H1 (cell line): Measurements from ENCODE around the gene CHST11. TPM values are rescaled to one million over a fixed set of nuclear protein-coding genes. Genes with fewer than 3 reads are reported as not detected.

Source experiments
- CTCF ChIA-PET: fragments of 300-600 bp; sonication (Branson Sonifier 250); formaldehyde crosslinking; loops from one replicate; lab custom pipeline; 2021; ENCODE audit not compliant: partially characterized antibody; lab: Charles Lee
- POLR2A ChIA-PET: fragments of 300-600 bp; sonication (Branson Sonifier 250); formaldehyde crosslinking; loops from one replicate; lab custom pipeline; 2021; ENCODE audit warnings: inconsistent platforms; ENCODE audit not compliant: partially characterized antibody; lab: Charles Lee
- DNase-seq, 2 experiments: peaks; one replicate each; pipeline versions ENCODE4 v3.0.0 to v3.0.0-alpha.2; 2010 to 2022; ENCODE audit warnings: low spot score in 2 of 2, low read depth in 1 of 2, mixed read lengths in 1 of 2
- FAIRE-seq: peaks from 2 replicates; lab custom pipeline; 2011; peaks lifted over from hg19 to GRCh38; lab: Jason Lieb, UNC
- H2AFZ ChIP-seq: 2 replicates; pipeline ENCODE4 v1.8.1; 2012; ENCODE audit warnings: low read length, inconsistent platforms
- H2AK5ac ChIP-seq: 2 replicates; pipeline ENCODE4 v1.6.1; 2013; ENCODE audit warnings: low read depth, low read length
- H2BK120ac ChIP-seq: replicated peaks from 2 replicates; pipeline ENCODE3; 2013; ENCODE audit warnings: low read depth, low read length, inconsistent platforms
- H2BK12ac ChIP-seq: 2 replicates; pipeline ENCODE4 v1.6.1; 2013; ENCODE audit warnings: low read depth, low read length
- H2BK15ac ChIP-seq: 2 replicates; pipeline ENCODE4 v1.6.1; 2013; ENCODE audit warnings: low read length
- H2BK20ac ChIP-seq: 2 replicates; pipeline ENCODE4 v1.6.1; 2013; ENCODE audit warnings: low read length
- H2BK5ac ChIP-seq: 2 replicates; pipeline ENCODE4 v1.6.1; 2013; ENCODE audit warnings: low read depth, low read length
- H3K14ac ChIP-seq: 2 replicates; pipeline ENCODE4 v1.6.1; 2013; ENCODE audit warnings: inconsistent platforms; ENCODE audit not compliant: insufficient read length
- H3K18ac ChIP-seq: 2 replicates; pipeline ENCODE4 v1.6.1; 2013; ENCODE audit warnings: low read length; ENCODE audit errors: extremely low read depth
- H3K23ac ChIP-seq: 2 replicates; pipeline ENCODE4 v1.6.1; 2013; ENCODE audit warnings: inconsistent platforms; ENCODE audit not compliant: insufficient read length
- H3K23me2 ChIP-seq: 2 replicates; pipeline ENCODE4 v1.6.1; 2013; ENCODE audit warnings: low read depth, low read length
- H3K27ac ChIP-seq: 2 replicates; pipeline ENCODE4 v1.6.1; 2011; ENCODE audit warnings: low read depth, low read length, inconsistent platforms
- H3K27me3 ChIP-seq, 4 experiments: replicated peaks in 1 of 4; 1 replicate in 1 of 4; 2 replicates in 3 of 4; pipeline versions ENCODE4 v1.6.1 to v1.8.1; 2011 to 2013; ENCODE audit warnings: low read length in 3 of 4, mild to moderate bottlenecking in 3 of 4, inconsistent platforms in 2 of 4, mixed read lengths in 2 of 4, moderate library complexity in 1 of 4; ENCODE audit not compliant: control insufficient read depth in 3 of 4, insufficient read depth in 3 of 4; ENCODE audit errors: extremely low read depth in 1 of 4
- H3K36me3 ChIP-seq, 4 experiments: 2 replicates each; pipeline versions ENCODE4 v1.6.1 to v1.8.1; 2011 to 2013; ENCODE audit warnings: mild to moderate bottlenecking in 4 of 4, low read length in 3 of 4, moderate library complexity in 2 of 4, control low read depth in 1 of 4, inconsistent platforms in 1 of 4; ENCODE audit not compliant: insufficient read depth in 4 of 4, control insufficient read depth in 2 of 4
- H3K4ac ChIP-seq: replicated peaks from 2 replicates; pipeline ENCODE3; 2013; ENCODE audit warnings: low read length, low read depth, mixed read lengths, inconsistent platforms; ENCODE audit not compliant: insufficient read length
- H3K4me1 ChIP-seq, 4 experiments: replicated peaks in 1 of 4; 1 replicate in 1 of 4; 2 replicates in 3 of 4; pipeline versions ENCODE4 v1.6.1 to v1.8.1; 2011 to 2013; ENCODE audit warnings: low read length in 3 of 4, inconsistent platforms in 2 of 4, mixed read lengths in 1 of 4; ENCODE audit not compliant: insufficient read depth in 4 of 4, control insufficient read depth in 3 of 4
- H3K4me2 ChIP-seq, 2 experiments: 2 replicates each; pipeline versions ENCODE4 v1.6.1 to v1.8.1; 2011 to 2013; ENCODE audit warnings: low read depth in 2 of 2, low read length in 2 of 2, control low read depth in 1 of 2, inconsistent platforms in 1 of 2, mild to moderate bottlenecking in 1 of 2; ENCODE audit not compliant: insufficient read depth in 1 of 2
- H3K4me3 ChIP-seq, 4 experiments: fragments of 200-600, 300-600 bp in 1 of 4; sonication (generic), shearing (Covaris generic), sonication (Bioruptor Twin) in 1 of 4; 2 replicates each; pipeline versions ENCODE4 v1.5.1 to v1.8.1; 2011 to 2016; ENCODE audit warnings: low read length in 4 of 4, low read depth in 3 of 4, control low read depth in 2 of 4, inconsistent platforms in 2 of 4, mild to moderate bottlenecking in 2 of 4, mixed read lengths in 1 of 4, moderate library complexity in 1 of 4; ENCODE audit not compliant: insufficient read depth in 2 of 4; ENCODE audit errors: extremely low read depth in 1 of 4
- H3K56ac ChIP-seq: replicated peaks from 2 replicates; pipeline ENCODE3; 2013; ENCODE audit warnings: low read depth, mild to moderate bottlenecking, mixed read lengths, low read length, inconsistent platforms; ENCODE audit not compliant: insufficient read length
- H3K79me1 ChIP-seq: 2 replicates; pipeline ENCODE4 v1.6.1; 2013; ENCODE audit warnings: low read depth, low read length, control low read depth
- H3K79me2 ChIP-seq, 2 experiments: 2 replicates each; pipeline versions ENCODE4 v1.6.1 to v1.8.1; 2012 to 2013; ENCODE audit warnings: low read length in 2 of 2, mild to moderate bottlenecking in 2 of 2, inconsistent platforms in 1 of 2; ENCODE audit not compliant: insufficient read depth in 2 of 2, control insufficient read depth in 1 of 2
- H3K9ac ChIP-seq, 4 experiments: replicated peaks in 1 of 4; 1 replicate in 1 of 4; 2 replicates in 3 of 4; pipeline versions ENCODE4 v1.6.1 to v1.8.1; 2011 to 2013; ENCODE audit warnings: low read depth in 3 of 4, low read length in 3 of 4, control low read depth in 2 of 4, mild to moderate bottlenecking in 2 of 4, moderate library complexity in 2 of 4, inconsistent platforms in 1 of 4; ENCODE audit errors: extremely low read depth in 1 of 4
- H3K9me3 ChIP-seq, 2 experiments: 2 replicates each; pipeline versions ENCODE4 v1.6.1 to v1.8.1; 2012 to 2013; ENCODE audit warnings: mild to moderate bottlenecking in 2 of 2, moderate library complexity in 2 of 2, control low read depth in 1 of 2, inconsistent platforms in 1 of 2, low read depth in 1 of 2, low read length in 1 of 2, mixed read lengths in 1 of 2; ENCODE audit not compliant: insufficient read depth in 2 of 2
- H4K20me1 ChIP-seq, 2 experiments: replicated peaks in 1 of 2; 2 replicates each; pipeline versions ENCODE3 to v1.8.1; 2011 to 2013; ENCODE audit warnings: inconsistent platforms in 2 of 2, low read length in 2 of 2, mild to moderate bottlenecking in 1 of 2; ENCODE audit not compliant: insufficient read depth in 2 of 2, control insufficient read depth in 1 of 2
- H4K5ac ChIP-seq: 2 replicates; pipeline ENCODE4 v1.6.1; 2013; ENCODE audit warnings: low read length, low read depth, mixed read lengths, inconsistent platforms; ENCODE audit not compliant: insufficient read length
- H4K8ac ChIP-seq: 2 replicates; pipeline ENCODE4 v1.8.0; 2013; ENCODE audit warnings: mild to moderate bottlenecking, moderate library complexity, low read length, inconsistent platforms; ENCODE audit not compliant: insufficient read depth; ENCODE audit errors: extremely low read depth
- H4K91ac ChIP-seq: replicated peaks from 2 replicates; pipeline ENCODE3; 2013; ENCODE audit warnings: low read length, mixed read lengths, inconsistent platforms; ENCODE audit not compliant: insufficient read length
- CTBP2 ChIP-seq: IDR thresholded peaks from 2 replicates; pipeline ENCODE4 v1.7.0; 2011; ENCODE audit warnings: borderline replicate concordance, mild to moderate bottlenecking, moderate library complexity, mixed read lengths, low read length; ENCODE audit not compliant: insufficient read depth, insufficient read length
- KDM1A ChIP-seq: fragments of 200-600, 300-600 bp; sonication (generic); IDR thresholded peaks from 2 replicates; pipeline ENCODE4 v1.7.1; 2016; ENCODE audit warnings: mild to moderate bottlenecking, low read length, borderline replicate concordance
- POLR2AphosphoS5 ChIP-seq: IDR thresholded peaks from 2 replicates; pipeline ENCODE4 v1.6.1; 2011; ENCODE audit warnings: low read depth, low read length
- RAD21 ChIP-seq, 2 experiments: IDR thresholded peaks in 1 of 2; conservative IDR thresholded peaks in 1 of 2; 2 replicates each; pipeline ENCODE4 v1.6.1; 2011; ENCODE audit warnings: low read depth in 2 of 2, low read length in 2 of 2, improper control_type of control experiment in 1 of 2, inconsistent platforms in 1 of 2, mild to moderate bottlenecking in 1 of 2, moderate library complexity in 1 of 2
- RFX5 ChIP-seq: IDR thresholded peaks from 2 replicates; pipeline ENCODE4 v1.6.1; 2011; ENCODE audit warnings: low read depth, low read length, improper control_type of control experiment, borderline replicate concordance
- RNF2 ChIP-seq: fragments of 200-900, 300-1000 bp; sonication (generic); IDR thresholded peaks from 2 replicates; pipeline ENCODE4 v1.7.1; 2016; ENCODE audit warnings: borderline replicate concordance, low read depth, mild to moderate bottlenecking, antibody characterized with exemption, low read length; ENCODE audit not compliant: poor library complexity, severe bottlenecking; ENCODE audit errors: missing control alignments
- SIN3A ChIP-seq, 2 experiments: IDR thresholded peaks in 1 of 2; conservative IDR thresholded peaks in 1 of 2; 2 replicates each; pipeline ENCODE4 v1.6.1; 2011 to 2012; ENCODE audit warnings: low read length in 2 of 2, improper control_type of control experiment in 1 of 2, low read depth in 1 of 2, mild to moderate bottlenecking in 1 of 2
- SP1 ChIP-seq: IDR thresholded peaks from 2 replicates; pipeline ENCODE4 v1.6.1; 2011; ENCODE audit warnings: low read depth, low read length
- TCF12 ChIP-seq: IDR thresholded peaks from 2 replicates; pipeline ENCODE4 v1.6.1; 2011; ENCODE audit warnings: low read depth, mild to moderate bottlenecking, low read length
- USF2 ChIP-seq: IDR thresholded peaks from 2 replicates; pipeline ENCODE4 v1.6.1; 2011; ENCODE audit warnings: low read length, improper control_type of control experiment
- WGBS, 2 experiments: shearing (Covaris generic) in 1 of 2; methylation state at CpG; one replicate each; pipeline versions ENCODE4 v1.1.6 to v1.1.7; 2013 to 2015; ENCODE audit warnings: low lambda C conversion rate in 2 of 2, mixed read lengths in 2 of 2, inconsistent platforms in 1 of 2, low coverage in 1 of 2, missing lambda C conversion rate in 1 of 2; ENCODE audit not compliant: insufficient replicate concordance in 2 of 2, insufficient coverage in 1 of 2, insufficient read length in 1 of 2; ENCODE audit errors: extremely low coverage in 1 of 2, missing lambda C conversion rate in 1 of 2; 5-methylcytosine and 5-hydroxymethylcytosine counted together
- polyA plus RNA-seq, 7 experiments: library from polyadenylated mRNA; depleted of rRNA in 3 of 7; stranded (reverse) in 5 of 7; unstranded in 2 of 7; fragments of >200 nt in 5 of 7; fragments of 200-250 nt in 2 of 7; gene quantifications; 1 replicate in 5 of 7; 2 replicates in 1 of 7; 4 replicates in 1 of 7; pipeline versions ENCODE4 v1.2.1 to v1.2.3, GENCODE V29; 2011 to 2013; ENCODE audit warnings: missing spikeins in 2 of 7, mixed read lengths in 2 of 7
- total RNA-seq: library from RNA; stranded (reverse); fragmentation: NEBNext Ultra II Directional; extraction: Animal tissue kit (Norgen Biotek cat#: 25700); gene quantifications from 2 replicates; pipeline ENCODE4 v1.2.1, GENCODE V29; 2021

Gene CHST11
- total and polyA plus RNA-seq, 2 of the 8 experiments (the other 6 are each of a cell fraction or from before 2014, with no cell fraction given) = 14.4 to 20.8 TPM

GRCh38 chr12:104637604-104638003 lies 180.9 kb downstream of the CHST11 start:
- no peak for DNase-seq
- Histone ChIP-seq H2BK15ac (no peak overlapping the region), H3K23ac (no peak overlapping the region), H3K79me1 (no peaks in the 10 kb centered on the region), H3K4ac (no peak overlapping the region), H3K79me2 (no peaks in the 10 kb centered on the region), H2AK5ac (no peak overlapping the region), H3K4me3 (no peak overlapping the region), H4K91ac (no peak overlapping the region), H2AFZ (no peak overlapping the region), H3K9me3 (no peaks in the 10 kb centered on the region), H2BK5ac (no peak overlapping the region), H4K20me1 (peaks cover 0 to 1% of the 10 kb centered on the region in 2 experiments), H2BK12ac (no peak overlapping the region), H2BK20ac (no peak overlapping the region), H3K27ac (no peak overlapping the region), H3K4me1 (no peaks in the 10 kb centered on the region; a peak in 1 of 7 replicates), H2BK120ac (no peak overlapping the region), H3K4me2 (no peak overlapping the region), H3K23me2 (no peaks in the 10 kb centered on the region), H3K14ac (no peak overlapping the region), H4K8ac (no peak overlapping the region), H4K5ac (no peak overlapping the region), H3K56ac (no peak overlapping the region), H3K18ac (no peak overlapping the region), H3K9ac (no peak overlapping the region), H3K27me3 (no peaks in the 10 kb centered on the region), H3K36me3 (no peaks in the 10 kb centered on the region)
- TF ChIP-seq RAD21 (IDR thresholded peaks at IDR 0.05 in 1 of 2, conservative IDR thresholded peaks at IDR 0.05 in 1 of 2; ENCODE audit: low read depth in 2 of 2, low read length in 2 of 2) (no peak), TCF12 (no peak), RFX5 (no peak), SIN3A (conservative IDR thresholded peaks at IDR 0.05 in 1 of 2, IDR thresholded peaks at IDR 0.05 in 1 of 2; ENCODE audit: low read depth in 1 of 2, low read length in 2 of 2) (no peak), USF2 (no peak), SP1 (no peak), RNF2 (no peak), POLR2AphosphoS5 (no peak), CTBP2 (no peak), KDM1A (no peak)
- 89% methylated on average over 5 of the region's 6 CpGs; no CpG with 5 or more reads in 1 of the 2 experiments for WGBS, 2 experiments
- FAIRE-seq = no peak
- POLR2A ChIA-PET = no interaction called here
- CTCF ChIA-PET = interaction anchor here (1.0 to 2.2 kb wide), 4 partner anchors 13 to 256 kb away, joined by 3 to 9 read pairs (median 4); no protein-coding TSS in a partner anchor
